Measurements from ENCODE around the gene ABHD16B.
A peak's percentile ranks its signal among the peaks of the same experiment; 100 is the strongest.

ABHD16B gene

DNA sequence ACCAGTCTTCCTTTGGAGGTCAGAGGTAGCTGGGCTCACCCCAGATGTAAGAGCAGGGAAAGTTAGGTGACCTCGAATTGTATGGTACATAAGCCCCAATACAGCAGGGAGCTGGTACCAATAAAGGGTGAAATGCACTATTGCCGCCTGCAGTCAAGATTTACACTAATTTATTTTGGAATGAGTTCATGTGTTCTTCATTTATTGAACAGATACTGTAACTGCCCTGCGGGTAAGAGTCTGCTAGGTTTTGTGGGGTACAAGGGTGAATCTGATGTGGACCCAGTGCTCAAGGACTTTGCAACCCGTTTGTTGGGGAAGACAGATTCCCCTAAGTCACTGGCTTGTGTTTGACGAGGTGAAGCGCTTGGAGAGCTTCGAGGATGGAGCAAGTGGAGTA lies 31.1 kb downstream of the ABHD16B start:
- ChIA-PET CTCF (no interaction called here), POLR2A (interaction anchor here (0.5 kb wide), 1 partner anchor 28 kb away, joined by 3 read pairs; the partner anchor contains the start of gene TPD52L2)
- TF ChIP-seq LEF1 (IDR thresholded peaks at IDR 0.05; ENCODE audit: borderline replicate concordance) (no peak), TARDBP (IDR thresholded peaks at IDR 0.05) (no peak), ELF4 (IDR thresholded peaks at IDR 0.05) (no peak), ARNT (IDR thresholded peaks at IDR 0.05) (no peak), CTBP1 (IDR thresholded peaks at IDR 0.05; ENCODE audit: borderline replicate concordance) (no peak), ZNF384 (IDR thresholded peaks at IDR 0.05) (no peak), FOXA1 (IDR thresholded peaks at IDR 0.05) (no peak), FOXM1 (IDR thresholded peaks at IDR 0.05; ENCODE audit: borderline replicate concordance) (no peak), SUZ12 (IDR thresholded peaks at IDR 0.05) (no peak), HDGF (IDR thresholded peaks at IDR 0.05; ENCODE audit: borderline replicate concordance) (no peak), L3MBTL2 (conservative IDR thresholded peaks at IDR 0.05) (no peak), FOXK2 (IDR thresholded peaks at IDR 0.05) (no peak), SP1 (IDR thresholded peaks at IDR 0.05) (no peak), BHLHE40 (IDR thresholded peaks at IDR 0.05; ENCODE audit: borderline replicate concordance) (no peak), NFRKB (IDR thresholded peaks at IDR 0.05) (no peak)
- TF ChIP-seq, protein P1, sequence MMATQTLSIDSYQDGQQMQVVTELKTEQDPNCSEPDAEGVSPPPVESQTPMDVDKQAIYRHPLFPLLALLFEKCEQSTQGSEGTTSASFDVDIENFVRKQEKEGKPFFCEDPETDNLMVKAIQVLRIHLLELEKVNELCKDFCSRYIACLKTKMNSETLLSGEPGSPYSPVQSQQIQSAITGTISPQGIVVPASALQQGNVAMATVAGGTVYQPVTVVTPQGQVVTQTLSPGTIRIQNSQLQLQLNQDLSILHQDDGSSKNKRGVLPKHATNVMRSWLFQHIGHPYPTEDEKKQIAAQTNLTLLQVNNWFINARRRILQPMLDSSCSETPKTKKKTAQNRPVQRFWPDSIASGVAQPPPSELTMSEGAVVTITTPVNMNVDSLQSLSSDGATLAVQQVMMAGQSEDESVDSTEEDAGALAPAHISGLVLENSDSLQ (IDR thresholded peaks at IDR 0.05), result no peak
- no peak for DNase-seq (ENCODE audit: extremely low spot score)

DNA sequence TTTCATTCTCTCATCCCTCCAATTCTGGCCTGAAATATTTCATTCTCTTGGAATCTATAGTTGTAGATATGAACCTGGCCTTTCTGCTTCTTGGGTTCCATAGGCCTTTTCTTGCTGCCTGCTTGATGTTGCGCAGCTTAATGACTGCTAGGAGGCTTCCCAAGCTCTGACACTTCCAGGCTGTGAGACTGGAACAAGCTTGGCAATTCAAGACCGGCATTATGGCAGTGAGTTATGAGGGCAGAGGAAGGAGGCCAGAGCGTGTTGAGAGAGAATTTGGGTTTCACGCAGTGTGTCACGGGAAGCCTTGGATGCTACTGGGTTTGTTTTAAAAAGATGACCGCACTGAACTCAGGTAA lies 32.7 kb downstream of the ABHD16B start:
- ChIA-PET POLR2A (interaction anchor here (0.5 to 1.8 kb wide), 3 partner anchors 18 to 62 kb away, joined by 3 to 10 read pairs (median 3); partner anchors contain the start of genes TPD52L2 and UCKL1), CTCF (interaction anchor here (1.0 kb wide), 1 partner anchor 74 kb away, joined by 3 read pairs; no protein-coding TSS in a partner anchor)
- DNase-seq (ENCODE audit: extremely low spot score), result no peak
- TF ChIP-seq FOXA1 (IDR thresholded peaks at IDR 0.05), result no peak
- no peak for TF ChIP-seq ZNF384 (IDR thresholded peaks at IDR 0.05)

DNA sequence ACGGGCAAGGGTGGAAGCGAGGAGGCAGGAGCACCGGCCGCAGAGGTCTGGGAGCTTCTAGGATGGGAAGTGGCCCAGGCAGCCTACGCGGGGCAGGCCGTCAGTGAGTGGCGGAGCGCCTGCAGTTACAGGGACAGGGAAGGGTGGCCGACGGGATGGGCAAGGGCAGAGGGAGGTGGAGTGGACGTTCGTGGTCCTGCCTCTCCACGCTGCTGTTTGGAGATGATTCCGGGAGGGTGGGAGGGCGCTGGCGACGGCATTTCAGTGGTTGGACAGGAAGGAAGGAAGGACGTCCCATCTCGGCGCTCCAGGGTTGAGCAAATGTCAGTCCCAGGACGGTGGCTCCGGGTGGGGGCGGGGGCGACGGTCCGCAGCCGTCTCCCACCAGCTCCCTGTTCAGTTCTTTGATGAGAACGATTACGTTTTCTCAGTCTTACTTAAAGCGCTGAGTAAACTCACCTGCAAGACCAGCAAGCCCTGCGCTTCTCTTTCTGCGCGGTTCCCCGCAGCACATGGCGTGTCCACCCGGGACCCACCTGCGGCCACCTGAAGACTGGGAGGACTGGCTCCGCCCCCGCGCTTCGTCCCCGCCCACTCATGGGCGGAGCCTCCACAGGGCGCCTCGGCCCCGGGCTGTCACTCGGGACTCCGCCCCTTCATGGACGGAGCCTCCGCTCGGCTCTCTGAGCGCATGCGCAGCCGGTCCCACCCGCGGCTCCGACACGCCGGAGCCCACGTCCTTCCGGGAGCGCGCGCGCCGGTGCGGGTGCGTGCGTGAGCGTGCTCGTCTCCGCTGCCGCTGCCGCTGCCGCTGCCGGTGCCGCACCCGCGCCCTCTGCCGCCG lies 33.3 kb downstream of the ABHD16B start, which contains the start of gene DNAJC5:
Gene DNAJC5 (plus strand): TSS at position 769 of the 844 bp plus-strand sequence. CDS start 33,220 bp downstream, outside the sequence.
- peak; percentile 100 for DNase-seq (ENCODE audit: extremely low spot score)
- CTCF ChIA-PET, result interaction anchor here (1.0 kb wide), 1 partner anchor 74 kb away, joined by 3 read pairs; no protein-coding TSS in a partner anchor
- POLR2A ChIA-PET, result interaction anchor here (1.0 to 1.8 kb wide), 2 partner anchors 18 to 29 kb away, joined by 3 to 10 read pairs; partner anchors contain the start of gene TPD52L2
- no peak for TF ChIP-seq SP1 (IDR thresholded peaks at IDR 0.05)
- no peak for TF ChIP-seq FOXA1 (IDR thresholded peaks at IDR 0.05)
- TF ChIP-seq ARNT (IDR thresholded peaks at IDR 0.05), result no peak
- TF ChIP-seq ELF4 (IDR thresholded peaks at IDR 0.05), result no peak
- no peak for TF ChIP-seq FOXK2 (IDR thresholded peaks at IDR 0.05)
- TF ChIP-seq SUZ12 (IDR thresholded peaks at IDR 0.05), result no peak
- TF ChIP-seq NFRKB (IDR thresholded peaks at IDR 0.05), result no peak
- no peak for TF ChIP-seq CTBP1 (IDR thresholded peaks at IDR 0.05; ENCODE audit: borderline replicate concordance)
- TF ChIP-seq BHLHE40 (IDR thresholded peaks at IDR 0.05; ENCODE audit: borderline replicate concordance), result no peak
- peak; percentile 98 for TF ChIP-seq TARDBP (IDR thresholded peaks at IDR 0.05)
- TF ChIP-seq HDGF (IDR thresholded peaks at IDR 0.05; ENCODE audit: borderline replicate concordance), result no peak
- no peak for TF ChIP-seq FOXM1 (IDR thresholded peaks at IDR 0.05; ENCODE audit: borderline replicate concordance)
- TF ChIP-seq, protein P1 (IDR thresholded peaks at IDR 0.05), result peak; percentile 91
- TF ChIP-seq L3MBTL2 (conservative IDR thresholded peaks at IDR 0.05), result no peak
- TF ChIP-seq LEF1 (IDR thresholded peaks at IDR 0.05; ENCODE audit: borderline replicate concordance), result 0 out of 2 replicates have a peak, but pooled peaks have one; percentile 61
- no peak for TF ChIP-seq ZNF384 (IDR thresholded peaks at IDR 0.05)

DNA sequence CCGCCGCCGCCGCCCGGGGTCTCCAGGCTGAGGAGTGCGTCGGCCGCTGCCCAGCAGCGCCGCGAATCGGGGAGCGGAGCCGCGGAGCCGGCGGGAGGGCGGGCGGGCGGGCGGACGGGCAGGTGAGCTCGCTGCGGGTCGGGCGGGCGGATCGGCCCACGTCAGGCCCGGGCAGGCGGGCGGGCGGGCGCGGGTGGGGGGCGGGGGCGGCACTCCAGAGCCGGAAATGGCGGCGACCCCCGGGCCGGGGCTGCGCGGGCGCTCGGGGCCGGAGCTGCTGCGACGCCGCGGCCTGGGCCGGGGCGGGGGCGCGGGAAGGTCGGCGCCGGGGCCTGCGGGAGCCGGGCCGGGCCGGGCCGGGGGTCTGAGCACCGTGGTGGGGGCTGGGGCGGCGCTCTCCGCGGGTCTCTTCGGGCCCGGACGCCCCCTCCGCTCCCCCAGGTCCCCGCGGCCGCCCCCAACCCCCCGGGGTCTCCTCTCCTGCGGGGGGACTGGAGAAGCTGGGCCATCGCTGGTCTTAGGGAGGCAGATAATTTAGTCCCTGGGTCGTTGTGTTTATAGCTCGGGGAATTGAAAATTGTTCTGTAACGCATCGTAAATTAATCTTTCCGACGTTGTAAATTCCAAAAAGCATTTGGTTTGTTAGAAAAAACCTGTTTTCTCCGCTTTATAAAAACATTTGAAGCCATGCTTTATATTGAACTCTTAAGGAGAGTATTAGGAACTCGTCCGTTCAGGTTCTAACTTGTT lies 34.1 kb downstream of the ABHD16B start:
- ChIA-PET CTCF (interaction anchor here (1.1 to 1.3 kb wide), 2 partner anchors 79 to 85 kb away, joined by 3 read pairs; no protein-coding TSS in a partner anchor), POLR2A (interaction anchor here (1.0 to 1.8 kb wide), 4 partner anchors 11 to 30 kb away, joined by 3 to 10 read pairs (median 5); partner anchors contain the start of gene TPD52L2)
- DNase-seq (ENCODE audit: extremely low spot score), result no peak
- TF ChIP-seq SP1 (IDR thresholded peaks at IDR 0.05) (no peak), ZNF384 (IDR thresholded peaks at IDR 0.05) (no peak)

DNA sequence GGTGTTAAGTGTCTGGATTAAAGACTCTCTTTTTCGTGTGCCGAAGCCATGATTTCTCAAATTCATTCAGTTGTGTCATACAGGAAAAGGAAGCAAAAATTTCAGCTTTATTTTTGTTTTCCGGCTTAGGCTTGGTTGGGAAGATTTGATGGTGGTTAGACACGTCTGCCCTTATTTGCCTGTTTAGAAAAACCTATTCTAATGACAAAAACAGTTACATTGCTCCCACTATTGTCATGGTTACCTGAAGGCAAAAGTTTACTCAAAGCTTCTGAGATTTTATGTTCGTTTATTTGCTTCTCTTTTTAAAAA lies 34.6 kb downstream of the ABHD16B start:
- CTCF ChIA-PET, result interaction anchor here (1.1 to 1.3 kb wide), 2 partner anchors 78 to 85 kb away, joined by 3 read pairs; no protein-coding TSS in a partner anchor
- DNase-seq (ENCODE audit: extremely low spot score), result no peak
- TF ChIP-seq ARNT (IDR thresholded peaks at IDR 0.05) (no peak), FOXA1 (IDR thresholded peaks at IDR 0.05) (no peak), BHLHE40 (IDR thresholded peaks at IDR 0.05; ENCODE audit: borderline replicate concordance) (no peak), TARDBP (IDR thresholded peaks at IDR 0.05) (no peak), L3MBTL2 (conservative IDR thresholded peaks at IDR 0.05) (no peak), SUZ12 (IDR thresholded peaks at IDR 0.05) (no peak), FOXM1 (IDR thresholded peaks at IDR 0.05; ENCODE audit: borderline replicate concordance) (no peak), ZNF384 (IDR thresholded peaks at IDR 0.05) (no peak), HDGF (IDR thresholded peaks at IDR 0.05; ENCODE audit: borderline replicate concordance) (no peak), FOXK2 (IDR thresholded peaks at IDR 0.05) (no peak), NFRKB (IDR thresholded peaks at IDR 0.05) (no peak), LEF1 (IDR thresholded peaks at IDR 0.05; ENCODE audit: borderline replicate concordance) (no peak), SP1 (IDR thresholded peaks at IDR 0.05) (no peak), ELF4 (IDR thresholded peaks at IDR 0.05) (no peak), CTBP1 (IDR thresholded peaks at IDR 0.05; ENCODE audit: borderline replicate concordance) (no peak)
- TF ChIP-seq, protein P1 (IDR thresholded peaks at IDR 0.05), result no peak

More for the DNA sequence above, 34.6 kb downstream of the ABHD16B start:
- POLR2A ChIA-PET, result interaction anchor here (1.0 to 1.6 kb wide), 3 partner anchors 11 to 31 kb away, joined by 3 to 7 read pairs (median 3); partner anchors contain the start of gene TPD52L2
